Measurements from ENCODE around the gene MIXL1.

GRCh38 chr1:226253933-226254332 lies 30.5 kb downstream of the MIXL1 start:
- no peak for TF ChIP-seq POLR2A (IDR thresholded peaks at IDR 0.05; ENCODE audit: low read depth)
- TF ChIP-seq CTCF (IDR thresholded peaks at IDR 0.05) = no peak
